ENCODE data around the gene ENO3.

ENO3 gene

GRCh38 chr17:4978726-4979125, 27.8 kb downstream of the ENO3 start:
- no peak for DNase-seq

GRCh38 chr17:4980644-4981216, 29.8 kb downstream of the ENO3 start:
- DNase-seq = no peak

- no peak for DNase-seq
These were observed 31.4 kb downstream of the ENO3 start for GRCh38 chr17:4982305-4982704.

- no peak for DNase-seq
These were observed 35.5 kb downstream of the ENO3 start for GRCh38 chr17:4986403-4986802.

- peak; percentile 70 for DNase-seq
These were observed 36.2 kb downstream of the ENO3 start, which contains the start of gene CAMTA2 for GRCh38 chr17:4986951-4987766. CAMTA2 (minus strand) TSS chr17:4987675; CDS start chr17:4986222, 1,453 bp downstream.

- peak; percentile 44 for DNase-seq
These were observed 37.0 kb downstream of the ENO3 start for GRCh38 chr17:4987767-4988567.

- no peak for DNase-seq
These were observed 43.2 kb downstream of the ENO3 start for GRCh38 chr17:4994081-4994595.

- peak; percentile 83 for DNase-seq
These were observed 46.5 kb downstream of the ENO3 start, which contains the start of the genes INCA1 and KIF1C for GRCh38 chr17:4997302-4998026. INCA1 (minus strand) TSS chr17:4997522; CDS start chr17:4994437, 3,085 bp downstream. KIF1C (plus strand) TSS chr17:4997950; CDS start chr17:5000247, 2,297 bp downstream.

GRCh38 chr17:4998027-4998731, 47.3 kb downstream of the ENO3 start:
- peak; percentile 30 for DNase-seq

- no peak for DNase-seq
These were observed 48.0 kb downstream of the ENO3 start for GRCh38 chr17:4998732-4999429.

GRCh38 chr17:4999430-5000093, 48.6 kb downstream of the ENO3 start:
- no peak for DNase-seq

GRCh38 chr17:5000237-5000639, 49.3 kb downstream of the ENO3 start:
- DNase-seq = no peak

GRCh38 chr17:5002121-5002788, 51.3 kb downstream of the ENO3 start:
- no peak for DNase-seq

GRCh38 chr17:5003214-5003867, 52.4 kb downstream of the ENO3 start:
- DNase-seq = no peak
